NCI-H2107 (cell line): ENCODE data around the gene UNCX.
"Not testable (repeated sequence)": the region's sequence is repeated elsewhere in the genome, so short reads cannot be mapped to it uniquely, and the experiment has no call there.

Source experiments
- DNase-seq: peaks from one replicate; lab custom pipeline; 2025; lab: John Stamatoyannopoulos, UW

The UNCX gene

DNA sequence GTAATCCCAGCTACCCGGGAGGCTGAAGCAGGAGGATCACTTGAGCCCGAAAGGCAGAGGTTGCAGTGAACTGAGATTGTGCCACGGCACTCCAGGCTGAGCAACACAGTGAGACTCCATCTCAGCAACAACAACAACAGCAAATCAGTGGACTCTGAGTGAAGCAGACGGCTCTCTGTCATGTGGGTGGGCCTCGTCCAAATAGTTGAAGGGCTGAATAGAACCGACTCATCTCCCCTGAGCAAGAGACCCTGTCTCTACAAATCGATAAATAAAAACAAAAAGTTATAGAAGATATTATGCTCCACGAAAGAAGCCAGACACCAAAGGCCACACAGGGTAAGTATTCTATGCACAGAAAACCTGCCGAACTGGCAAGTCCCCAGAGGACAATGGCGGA is 45.9 kb downstream of the UNCX start:
- DNase-seq, result no peak

DNA sequence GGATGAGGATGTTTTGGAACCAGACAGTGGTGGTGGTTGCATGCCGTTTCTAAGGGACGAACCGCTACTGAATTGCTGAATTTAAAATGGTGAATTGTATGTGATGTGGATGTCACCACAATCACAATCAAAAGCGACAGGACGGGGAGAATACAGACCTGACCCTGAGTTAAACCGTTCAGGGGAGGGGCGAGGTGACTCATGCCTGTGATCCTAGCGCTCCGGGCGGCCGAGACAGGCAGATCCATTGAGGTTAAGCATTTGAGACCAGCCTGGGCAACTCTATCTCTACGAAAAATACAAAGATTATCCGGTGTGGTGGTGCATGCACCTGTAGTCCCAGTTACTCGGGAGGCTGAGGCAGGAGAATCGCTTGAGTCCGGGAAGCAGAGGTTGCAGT is 46.4 kb downstream of the UNCX start:
- DNase-seq, result no peak

DNA sequence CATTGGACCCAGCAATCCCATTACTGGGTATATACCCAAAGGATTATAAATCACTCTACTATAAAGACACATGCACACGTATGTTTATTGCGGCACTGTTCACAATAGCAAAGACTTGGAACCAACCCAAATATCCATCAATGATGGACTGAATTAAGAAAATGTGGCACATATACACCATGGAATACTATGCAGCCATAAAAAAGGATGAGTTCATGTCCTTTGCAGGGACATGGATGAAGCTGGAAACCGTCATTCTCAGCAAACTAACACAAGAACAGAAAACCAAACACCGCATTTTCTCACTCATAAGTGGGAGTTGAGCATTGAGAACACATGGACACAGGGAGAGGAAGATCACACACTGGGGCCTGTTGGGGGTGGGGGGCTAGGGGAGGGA is 47.2 kb downstream of the UNCX start:
- DNase-seq, result not testable (repeated sequence)

DNA sequence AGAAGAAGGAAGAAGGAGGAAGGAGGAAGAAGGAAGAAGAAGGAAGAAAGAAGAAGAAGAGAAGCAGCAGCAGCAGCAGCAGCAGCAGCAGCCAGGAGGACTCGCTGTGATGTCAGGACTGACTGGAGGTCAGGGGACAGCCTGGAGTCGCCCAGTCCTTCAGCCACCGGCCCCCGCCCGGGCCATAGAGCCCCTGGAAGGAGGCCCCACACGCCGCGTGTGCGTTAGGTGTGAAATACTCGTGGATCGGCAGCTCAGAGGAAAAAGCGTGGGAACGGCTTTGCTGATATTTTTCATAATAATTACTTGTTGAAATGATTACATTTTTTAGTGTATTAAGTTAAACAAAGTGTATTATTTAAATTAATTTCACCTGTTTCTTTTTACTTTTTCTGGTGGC is 48.4 kb downstream of the UNCX start:
- DNase-seq, result no peak

DNA sequence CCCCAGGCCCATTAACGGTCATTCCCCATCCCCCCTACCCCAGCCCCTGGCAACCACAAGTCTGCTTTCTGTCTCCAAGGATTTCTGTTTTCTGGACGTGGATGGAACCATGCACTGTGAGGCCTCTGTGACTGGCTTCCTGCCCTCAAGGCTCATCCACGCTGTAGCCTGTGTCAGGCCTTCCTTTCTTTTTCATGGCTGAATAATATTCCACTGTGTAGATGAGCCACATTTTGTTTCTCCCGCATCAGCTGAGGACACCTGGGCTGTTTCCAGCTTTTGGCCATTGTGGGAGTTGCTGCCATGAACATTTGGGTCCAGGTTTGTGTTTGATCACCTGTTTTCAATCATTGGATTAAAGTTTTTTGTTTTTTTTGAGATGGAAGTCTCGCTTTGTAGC is 50.0 kb downstream of the UNCX start:
- no peak for DNase-seq

DNA sequence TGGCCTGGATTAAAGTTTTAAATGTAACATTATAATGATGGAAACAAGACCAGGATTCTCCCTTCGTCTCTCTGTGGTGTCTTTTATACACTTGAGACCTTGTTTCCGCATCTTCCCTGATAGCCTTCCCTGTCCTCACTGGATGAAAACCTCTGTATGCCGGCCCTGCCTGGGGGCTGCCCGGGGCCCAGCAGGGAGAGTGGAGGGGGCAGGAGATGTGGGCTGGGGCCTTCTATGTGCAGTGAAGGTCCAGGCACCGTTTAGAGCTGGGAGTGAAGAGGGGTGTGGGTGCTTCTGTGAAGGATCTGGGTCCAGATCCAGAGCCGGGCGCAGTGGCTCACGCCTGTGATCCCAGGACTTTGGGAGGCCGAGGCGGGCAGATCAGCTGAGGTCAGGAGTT is 50.7 kb downstream of the UNCX start:
- no peak for DNase-seq

DNA sequence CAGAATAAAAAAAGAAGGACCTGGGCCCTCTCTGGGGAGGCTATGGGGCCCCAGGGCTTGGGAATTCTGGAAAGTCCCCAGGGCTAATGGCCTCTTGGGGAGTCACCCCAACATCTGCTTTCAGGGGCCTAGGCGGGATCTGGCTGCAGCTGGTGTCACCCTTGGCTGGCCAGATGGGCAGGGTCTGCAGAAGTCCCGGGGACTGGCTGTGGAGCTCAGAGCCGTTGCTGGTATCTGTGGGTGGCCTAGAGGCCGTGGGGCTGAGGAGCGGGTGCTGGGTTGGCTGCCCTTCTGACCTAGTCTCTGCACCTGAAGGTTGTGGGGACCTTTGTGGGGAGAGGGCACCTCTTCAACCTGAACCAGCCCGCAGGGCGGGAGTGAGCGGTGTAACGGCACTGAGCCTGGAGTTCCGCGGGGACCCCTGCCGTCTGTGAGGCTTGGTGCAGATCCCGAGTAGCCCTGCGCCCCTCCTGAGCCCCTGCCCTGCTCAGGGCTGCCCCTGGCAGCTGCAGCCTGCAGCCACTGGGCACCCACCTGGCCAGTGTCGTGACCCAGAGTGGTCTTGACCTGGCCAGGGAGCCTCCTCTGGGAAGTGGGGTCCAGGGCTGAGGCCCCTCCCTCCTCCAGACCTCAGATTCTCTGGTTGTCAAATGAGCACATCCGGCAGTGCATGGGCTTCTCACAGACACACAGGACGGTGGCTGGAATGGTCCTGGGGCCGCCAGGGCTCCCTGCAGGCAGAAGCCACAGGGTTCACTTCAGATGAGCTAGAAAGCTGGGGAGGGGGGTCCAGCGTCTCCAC is 51.5 kb downstream of the UNCX start:
- DNase-seq, result no peak

DNA sequence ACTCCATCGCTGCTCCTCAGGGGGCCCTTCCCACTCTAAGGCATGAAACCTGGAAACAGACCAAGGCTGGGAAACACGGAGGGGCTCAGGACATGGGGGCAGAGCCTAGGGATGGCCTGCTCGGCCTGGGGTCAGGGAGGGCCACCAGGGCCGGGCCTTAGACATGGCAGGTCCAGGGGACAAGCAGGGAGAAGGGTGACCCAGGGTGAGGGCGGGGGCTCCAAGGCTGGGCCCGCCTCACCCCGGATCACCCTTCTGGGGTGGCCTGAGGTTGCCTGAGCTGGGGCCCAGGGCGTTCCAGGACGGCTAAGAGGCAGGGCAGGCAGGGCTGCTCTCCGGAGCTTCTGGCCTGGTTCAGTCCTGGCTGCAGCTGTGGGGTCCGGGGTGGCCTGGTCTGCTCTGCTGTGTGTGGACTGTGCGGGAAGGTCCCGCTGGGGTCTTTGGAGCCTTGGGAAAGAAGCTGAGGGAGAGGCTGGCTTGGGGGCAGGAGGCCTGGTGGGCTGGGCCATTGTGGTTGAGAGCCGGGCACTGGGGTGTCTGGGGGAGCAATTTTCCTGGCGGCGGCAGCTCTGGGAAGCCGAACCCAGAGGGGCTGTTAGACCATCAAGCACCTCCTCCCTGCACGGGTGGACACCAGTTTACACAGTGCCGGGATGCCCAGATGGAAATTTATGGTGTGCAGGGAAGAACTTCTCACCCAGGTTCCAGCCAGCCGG is 52.2 kb downstream of the UNCX start:
- no peak for DNase-seq

DNA sequence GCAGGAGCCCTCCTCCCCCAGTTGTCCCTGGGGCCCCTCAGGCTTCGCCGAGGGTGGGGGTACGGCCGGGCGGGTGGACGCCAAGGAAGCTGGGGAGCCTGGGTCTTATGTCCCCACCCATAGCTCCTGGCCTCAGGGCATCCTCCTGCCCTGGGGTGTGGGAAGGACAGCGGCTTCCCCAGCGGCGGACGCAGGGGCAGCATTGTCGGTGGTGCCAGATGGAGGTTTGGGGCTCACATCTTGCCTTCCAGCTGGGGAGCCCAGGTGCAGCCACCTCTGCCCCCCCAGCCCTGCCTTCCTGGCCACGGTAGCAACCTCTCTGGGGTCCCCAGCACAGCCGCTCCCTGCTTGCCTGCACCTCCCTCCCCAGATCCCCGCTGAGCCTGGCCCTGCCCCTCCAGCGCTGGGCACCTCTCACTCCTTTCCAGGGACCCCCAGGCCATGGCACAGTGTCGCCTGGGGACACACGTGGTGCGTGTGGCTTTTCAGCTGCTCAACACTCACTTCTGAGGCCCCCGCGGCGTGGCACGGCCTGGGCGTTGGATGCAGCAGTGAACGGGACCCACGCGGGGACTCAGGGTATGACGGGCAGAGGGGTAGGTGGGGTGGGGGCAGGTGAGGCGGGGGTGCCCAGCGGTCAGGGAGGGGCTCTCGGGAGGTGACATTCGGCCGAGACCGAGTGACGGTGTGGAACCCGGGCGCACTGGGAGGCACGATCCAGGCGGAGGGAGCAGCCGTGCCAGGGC is 53.1 kb downstream of the UNCX start:
- no peak for DNase-seq
